ENCODE measurements around the gene FAM174C. TPM values are rescaled to one million over a fixed set of nuclear protein-coding genes. Genes with fewer than 3 reads are reported as not detected.

The FAM174C gene
- total and polyA plus RNA-seq, 2 experiments from 2014 or later: 31.2 to 34.4 TPM

DNA sequence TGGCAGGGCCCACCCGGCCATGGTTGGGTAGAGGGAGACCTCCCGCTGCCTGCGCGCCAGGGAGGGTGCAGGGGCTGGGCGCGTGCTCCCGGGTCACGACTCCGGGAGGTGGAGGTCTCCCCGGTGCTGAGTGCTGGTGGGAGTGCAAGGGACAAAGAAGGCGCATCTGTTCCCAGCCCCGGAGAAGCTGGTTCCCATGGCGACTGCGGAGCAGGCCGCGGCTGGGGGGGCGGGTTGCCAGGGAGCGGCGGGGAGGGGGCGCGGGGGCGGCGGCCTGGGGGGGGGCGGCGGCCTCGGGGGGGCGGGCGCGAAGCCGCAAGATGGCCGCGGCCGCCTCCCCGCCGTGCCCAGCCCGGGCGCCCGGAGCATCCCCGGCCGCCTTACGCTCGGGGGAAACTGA is 38.8 kb upstream of the FAM174C start:
- H3K4me1 ChIP-seq (ENCODE audit: low read depth): peaks cover 35% of the 10 kb centered on the region
- DNase-seq (ENCODE audit: low read depth in 1 of 2, low spot score in 1 of 2): no peak
- H3K36me3 ChIP-seq: peaks cover 6% of the 10 kb centered on the region
- H3K4me3 ChIP-seq: peak overlapping the region; percentile 94
- no peaks in the 10 kb centered on the region for H3K9me3 ChIP-seq (ENCODE audit: low read depth)
- H3K27ac ChIP-seq: no peak overlapping the region
- H3K27me3 ChIP-seq: no peaks in the 10 kb centered on the region
- TF ChIP-seq, protein P1, sequence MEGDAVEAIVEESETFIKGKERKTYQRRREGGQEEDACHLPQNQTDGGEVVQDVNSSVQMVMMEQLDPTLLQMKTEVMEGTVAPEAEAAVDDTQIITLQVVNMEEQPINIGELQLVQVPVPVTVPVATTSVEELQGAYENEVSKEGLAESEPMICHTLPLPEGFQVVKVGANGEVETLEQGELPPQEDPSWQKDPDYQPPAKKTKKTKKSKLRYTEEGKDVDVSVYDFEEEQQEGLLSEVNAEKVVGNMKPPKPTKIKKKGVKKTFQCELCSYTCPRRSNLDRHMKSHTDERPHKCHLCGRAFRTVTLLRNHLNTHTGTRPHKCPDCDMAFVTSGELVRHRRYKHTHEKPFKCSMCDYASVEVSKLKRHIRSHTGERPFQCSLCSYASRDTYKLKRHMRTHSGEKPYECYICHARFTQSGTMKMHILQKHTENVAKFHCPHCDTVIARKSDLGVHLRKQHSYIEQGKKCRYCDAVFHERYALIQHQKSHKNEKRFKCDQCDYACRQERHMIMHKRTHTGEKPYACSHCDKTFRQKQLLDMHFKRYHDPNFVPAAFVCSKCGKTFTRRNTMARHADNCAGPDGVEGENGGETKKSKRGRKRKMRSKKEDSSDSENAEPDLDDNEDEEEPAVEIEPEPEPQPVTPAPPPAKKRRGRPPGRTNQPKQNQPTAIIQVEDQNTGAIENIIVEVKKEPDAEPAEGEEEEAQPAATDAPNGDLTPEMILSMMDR (IDR thresholded peaks at IDR 0.05; ENCODE audit: low read depth, low read length): no peak

DNA sequence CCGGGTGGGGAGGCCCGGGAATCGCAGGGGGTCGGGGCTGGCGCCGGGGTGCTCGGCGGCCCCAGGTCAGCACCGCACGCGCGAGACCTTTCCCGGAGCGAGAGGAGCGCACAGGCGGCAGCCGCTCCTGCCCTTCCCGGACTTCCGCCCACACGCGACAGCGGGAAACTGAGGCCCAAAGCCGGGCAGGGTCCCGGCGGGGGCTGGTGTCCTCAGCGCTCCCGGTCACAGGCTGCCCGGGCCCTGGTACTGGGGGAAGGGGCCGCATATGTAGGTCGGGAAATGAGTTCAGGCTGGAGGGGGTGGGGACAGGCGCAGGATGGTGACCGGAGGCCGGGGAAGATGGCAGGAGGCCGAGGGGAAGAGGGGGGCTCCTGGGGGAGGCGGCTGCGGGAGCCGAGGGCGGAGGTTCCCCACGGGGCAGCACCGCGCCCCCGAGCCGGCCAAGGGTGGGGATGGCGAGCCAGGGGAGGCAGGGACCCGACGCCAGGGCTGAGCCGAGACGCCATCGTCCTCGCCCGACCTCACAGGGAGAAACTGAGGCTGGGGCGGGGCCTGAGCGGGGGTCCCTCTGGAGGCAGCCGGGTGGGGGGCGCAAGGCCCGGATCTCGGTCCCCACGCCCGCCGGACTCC is 38.2 kb upstream of the FAM174C start:
- Histone ChIP-seq H3K36me3 (peaks cover 6% of the 10 kb centered on the region), H3K27me3 (no peaks in the 10 kb centered on the region), H3K9me3 (ENCODE audit: low read depth) (no peaks in the 10 kb centered on the region), H3K27ac (no peak overlapping the region), H3K4me3 (peak overlapping the region; percentile 94), H3K4me1 (ENCODE audit: low read depth) (peaks cover 29% of the 10 kb centered on the region)
- DNase-seq (ENCODE audit: low read depth in 1 of 2, low spot score in 1 of 2): no peak
- TF ChIP-seq, protein P1 (IDR thresholded peaks at IDR 0.05; ENCODE audit: low read depth, low read length): no peak

DNA sequence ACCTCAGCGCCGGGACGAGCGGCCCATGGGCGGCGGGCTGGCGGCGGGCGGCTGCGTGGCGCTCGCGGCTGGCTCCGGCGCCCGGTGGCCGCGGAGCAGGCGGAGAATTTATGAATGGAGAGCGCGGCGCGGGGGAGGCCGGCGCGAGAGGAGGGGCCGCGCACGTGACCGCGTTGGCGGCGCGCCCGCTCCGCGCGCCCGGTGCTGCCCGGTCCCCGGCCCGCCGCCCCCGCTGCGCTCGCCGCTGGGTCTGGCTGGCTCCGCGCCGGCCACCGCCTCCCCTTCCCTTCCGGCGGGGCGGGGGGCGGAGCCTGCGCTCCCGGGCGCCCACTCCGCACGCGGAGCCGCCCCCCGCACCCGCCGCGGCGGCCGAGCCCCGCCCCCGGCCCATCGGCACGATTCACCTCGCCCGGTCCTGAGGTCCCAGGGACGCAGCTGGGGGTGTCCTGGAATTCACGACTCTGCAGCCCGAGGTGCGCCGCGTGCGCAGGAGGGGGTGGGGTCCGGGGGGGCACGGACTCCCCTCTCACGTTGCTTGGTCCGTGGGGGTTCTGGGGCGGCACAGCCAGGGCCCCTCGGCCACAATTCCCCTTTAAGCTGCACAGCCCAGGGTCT is 37.5 kb upstream of the FAM174C start, which contains the start of gene CBARP:
CBARP (minus strand) TSS at position 252 of the 615 bp plus-strand sequence. CDS start 1,905 bp downstream, outside the sequence.
- Histone ChIP-seq H3K36me3 (peaks cover 6% of the 10 kb centered on the region), H3K27ac (peak within 1 kb of the TSS; percentile 54), H3K4me3 (peak within 1 kb of the TSS; percentile 94), H3K27me3 (no peaks in the 10 kb centered on the region), H3K4me1 (ENCODE audit: low read depth) (peaks cover 22% of the 10 kb centered on the region), H3K9me3 (ENCODE audit: low read depth) (no peaks in the 10 kb centered on the region)
- TF ChIP-seq, protein P1 (IDR thresholded peaks at IDR 0.05; ENCODE audit: low read depth, low read length): no peak
- peak; percentile 49 to 87 for DNase-seq (ENCODE audit: low read depth in 1 of 2, low spot score in 1 of 2)

DNA sequence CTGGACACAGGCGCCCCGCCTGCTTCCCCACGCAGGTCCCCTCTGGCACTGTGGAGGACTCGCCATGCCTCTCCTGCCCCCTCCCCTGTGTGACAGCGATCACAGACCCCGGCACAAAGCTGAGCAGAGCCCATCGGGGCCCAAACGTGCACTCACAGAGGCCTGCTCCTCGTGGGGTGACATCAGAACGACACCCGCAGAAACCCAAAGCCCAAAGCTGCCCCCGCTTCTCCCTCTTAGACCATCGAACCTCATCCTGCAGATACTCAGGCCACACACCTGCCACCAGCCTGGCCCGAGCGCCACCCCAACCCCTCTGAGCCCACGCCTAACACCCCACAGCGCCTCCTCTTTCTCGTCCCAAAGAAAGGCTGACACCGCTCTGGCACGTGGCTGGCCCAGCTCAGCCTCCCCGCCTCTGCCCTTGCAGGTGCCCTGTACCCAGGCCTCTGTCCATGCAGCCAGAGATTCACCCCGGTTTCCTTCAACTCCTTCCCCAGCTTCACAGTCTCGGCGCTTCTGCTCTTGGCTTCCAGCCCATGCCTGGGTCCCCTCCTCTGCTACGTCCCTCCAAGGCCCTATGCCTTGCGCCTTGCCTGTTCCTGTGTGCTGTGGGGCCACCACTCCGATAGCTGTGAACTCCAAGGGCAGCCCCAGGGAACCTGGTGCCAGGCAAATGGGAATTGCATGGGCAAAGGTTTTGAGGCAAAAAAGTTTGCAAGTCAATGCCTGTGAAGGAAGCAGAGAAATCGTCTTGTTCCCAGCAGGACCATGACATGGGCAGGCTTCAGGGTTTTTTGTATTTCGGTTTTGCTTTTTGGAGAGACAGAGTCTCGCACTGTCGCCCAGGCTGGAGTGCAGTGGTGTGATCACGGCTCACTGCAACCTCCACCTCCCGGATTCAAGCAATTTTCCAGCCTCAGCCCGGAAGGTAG is 36.7 kb upstream of the FAM174C start:
- Histone ChIP-seq H3K36me3 (peaks cover 6% of the 10 kb centered on the region), H3K4me3 (peak overlapping the region; percentile 52), H3K4me1 (ENCODE audit: low read depth) (peaks cover 14% of the 10 kb centered on the region), H3K27me3 (no peaks in the 10 kb centered on the region), H3K9me3 (ENCODE audit: low read depth) (no peaks in the 10 kb centered on the region), H3K27ac (peak overlapping the region; percentile 54)
- no peak for DNase-seq (ENCODE audit: low read depth in 1 of 2, low spot score in 1 of 2)
- TF ChIP-seq, protein P1 (IDR thresholded peaks at IDR 0.05; ENCODE audit: low read depth, low read length): no peak

DNA sequence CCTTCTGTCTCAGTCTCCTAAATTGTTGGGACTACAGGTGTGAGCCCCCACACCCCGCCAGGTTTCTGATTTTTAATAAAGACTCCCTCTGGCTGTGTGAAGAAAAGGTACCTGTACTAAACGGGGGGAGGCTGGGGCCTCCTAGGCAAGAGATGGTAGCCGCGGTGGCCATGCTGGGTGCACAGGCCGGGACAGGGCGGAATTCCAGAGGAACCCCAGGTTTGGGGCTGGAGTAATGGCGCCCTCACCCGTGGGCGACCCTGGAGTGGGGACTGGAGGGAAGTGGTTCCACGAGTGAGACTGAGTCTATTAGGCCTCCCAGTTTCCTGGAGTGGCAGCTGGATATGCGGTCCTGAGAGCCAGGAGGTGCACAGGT is 35.9 kb upstream of the FAM174C start:
- TF ChIP-seq, protein P1 (IDR thresholded peaks at IDR 0.05; ENCODE audit: low read depth, low read length): no peak
- Histone ChIP-seq H3K4me3 (no peak overlapping the region), H3K36me3 (peaks cover 3% of the 10 kb centered on the region), H3K27ac (no peak overlapping the region), H3K27me3 (no peaks in the 10 kb centered on the region), H3K4me1 (ENCODE audit: low read depth) (peaks cover 14% of the 10 kb centered on the region), H3K9me3 (ENCODE audit: low read depth) (no peaks in the 10 kb centered on the region)
- no peak for DNase-seq (ENCODE audit: low read depth in 1 of 2, low spot score in 1 of 2)

All from cardiac muscle cell (in vitro differentiated cells and primary cell).